ENCODE data around the gene HOXC12.

Gene HOXC12

DNA sequence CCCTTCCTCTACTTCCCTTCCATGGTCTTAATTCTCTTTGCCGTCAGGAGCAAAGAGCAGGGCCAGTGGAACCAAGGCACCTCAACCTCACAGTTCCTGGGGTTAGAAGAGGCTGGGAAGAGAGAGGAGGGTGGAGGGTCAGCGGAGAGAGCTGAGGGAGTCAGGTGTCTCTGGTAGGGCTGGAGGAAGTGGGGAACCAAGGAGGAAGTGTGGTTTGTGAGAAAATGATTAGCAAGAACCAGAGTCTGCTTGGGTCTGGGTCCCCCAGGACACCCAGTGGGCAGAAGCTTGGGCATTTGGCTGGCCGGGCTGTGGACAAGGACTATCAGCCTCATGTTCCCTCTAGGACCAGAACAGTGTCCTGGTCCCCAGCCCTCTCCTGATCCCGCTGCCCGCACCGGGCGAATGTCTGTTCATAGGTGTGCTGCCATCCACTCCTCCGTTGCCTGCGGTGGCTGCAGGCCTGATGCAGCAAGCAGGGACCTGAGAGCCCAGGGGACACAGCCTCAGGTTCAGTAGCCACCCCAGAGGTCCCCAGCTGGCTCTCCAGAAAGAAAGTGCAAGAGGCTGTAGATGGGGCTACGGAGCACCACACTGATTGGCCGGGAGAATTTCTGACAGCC lies 2.3 kb downstream of the HOXC12 start:
- DNase-seq, result no peak

DNA sequence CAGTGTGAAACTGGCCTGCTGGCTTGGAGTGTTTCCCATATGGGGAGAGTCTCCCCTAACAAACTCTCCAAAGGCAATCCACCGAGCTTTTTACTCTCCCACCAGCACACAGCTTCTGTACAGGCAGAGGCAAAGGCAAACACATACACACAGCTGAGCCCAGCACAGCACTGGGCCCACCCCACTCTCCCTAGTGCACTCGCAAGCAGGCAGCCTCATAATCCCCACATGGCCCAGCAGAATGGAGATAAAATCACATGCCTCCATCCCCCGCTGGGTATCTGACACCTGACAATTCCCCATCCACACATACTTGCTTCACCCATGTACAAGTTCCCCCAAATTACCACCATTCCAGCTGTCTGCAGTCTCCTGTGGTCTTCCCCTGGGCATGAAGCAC lies 3.4 kb downstream of the HOXC12 start:
- no peak for DNase-seq

DNA sequence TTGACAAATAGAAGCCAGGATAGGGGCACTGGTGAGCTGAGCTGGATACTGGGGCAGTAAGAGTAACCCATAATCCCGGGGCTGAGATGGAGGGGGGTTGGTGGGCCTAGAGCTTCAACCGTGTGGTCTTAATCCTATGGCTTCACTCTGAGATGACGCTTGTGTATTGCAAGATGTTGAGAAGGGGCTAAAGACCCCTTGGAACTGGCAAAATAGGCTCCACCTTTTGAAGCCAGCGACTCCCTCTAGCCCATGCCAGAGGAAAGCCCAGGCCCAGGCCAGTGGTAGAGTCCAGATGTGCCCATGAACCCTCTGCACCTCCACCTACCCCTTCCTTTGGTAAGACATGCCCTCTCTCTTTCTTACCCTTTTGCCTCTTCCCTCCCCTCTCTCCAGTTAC lies 4.6 kb downstream of the HOXC12 start:
- DNase-seq, result no peak

DNA sequence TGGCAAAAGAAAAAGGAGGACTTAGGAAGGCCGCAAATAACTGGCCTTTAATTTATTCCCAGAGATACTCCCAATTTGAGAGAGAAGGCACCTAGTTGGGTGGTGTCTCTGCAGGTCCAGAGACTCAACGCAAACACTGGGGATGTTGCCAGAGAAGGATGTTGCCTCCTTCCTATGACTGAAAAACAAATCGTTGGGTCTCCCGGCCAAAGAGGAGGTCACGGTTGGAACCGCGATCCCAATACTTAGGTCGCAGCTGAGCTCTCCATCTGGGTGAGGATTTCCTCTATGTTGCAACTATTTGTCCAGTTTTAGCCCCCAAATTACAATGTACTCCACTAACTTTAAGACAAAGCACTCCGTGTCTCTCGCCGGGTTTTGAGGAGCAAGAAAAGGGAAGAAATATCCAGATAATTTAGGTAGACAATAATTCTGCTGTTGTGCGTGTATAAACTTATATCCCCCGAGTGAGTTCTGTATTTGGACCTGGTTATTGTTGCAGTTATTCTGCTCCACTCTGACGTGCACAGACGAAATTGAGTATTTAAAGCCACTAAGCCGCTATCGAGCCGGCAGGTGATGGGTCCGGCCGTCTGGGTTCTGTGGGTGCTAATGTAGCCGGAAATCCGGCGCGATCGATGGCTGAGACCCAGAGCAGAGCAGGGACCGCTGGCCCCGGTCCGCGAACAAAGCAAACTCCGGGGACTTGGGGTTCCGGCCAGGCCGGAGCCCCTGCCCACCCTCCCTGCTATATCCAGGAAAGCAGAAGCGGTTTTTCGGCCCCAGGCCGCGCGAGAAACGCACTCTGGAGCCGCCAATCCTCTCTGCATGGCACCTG lies 5.7 kb downstream of the HOXC12 start:
- DNase-seq, result no peak

DNA sequence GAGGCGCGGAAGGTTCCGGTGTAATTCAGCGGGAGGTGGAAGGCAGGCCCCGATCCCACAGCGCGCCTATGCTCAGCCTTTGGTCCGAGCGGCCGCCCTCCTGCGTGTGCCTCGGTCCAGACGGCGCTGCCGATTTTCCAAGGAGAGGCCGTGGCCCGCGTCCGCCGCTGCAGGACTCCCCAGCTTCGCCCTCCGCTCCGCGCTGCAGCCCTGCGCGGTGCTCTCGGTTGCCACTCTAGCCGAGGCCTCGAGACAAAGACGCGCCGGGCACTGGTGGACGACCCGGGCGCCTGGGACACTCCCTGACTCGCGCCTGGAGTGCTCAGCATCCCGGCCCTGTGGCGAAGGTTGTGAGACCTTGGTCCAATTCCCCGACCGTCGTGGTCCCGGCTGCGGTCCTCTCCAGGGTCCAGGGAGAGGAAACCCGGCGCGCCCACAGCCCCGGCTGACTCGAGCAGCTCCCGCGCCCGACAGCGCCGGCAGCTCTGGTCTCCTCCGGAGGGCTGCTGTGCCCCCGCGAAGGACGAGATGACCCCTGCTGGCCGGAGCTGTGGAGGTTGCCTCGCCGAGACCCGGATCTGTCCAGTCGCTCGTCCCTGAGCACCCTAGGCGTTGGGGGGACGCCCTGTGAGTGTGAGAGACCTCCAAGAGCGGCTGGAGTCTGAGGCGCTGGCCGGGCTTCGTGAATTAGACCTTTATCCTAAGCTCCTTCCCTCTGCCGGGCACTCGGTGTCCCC lies 6.5 kb downstream of the HOXC12 start:
- DNase-seq, result no peak

DNA sequence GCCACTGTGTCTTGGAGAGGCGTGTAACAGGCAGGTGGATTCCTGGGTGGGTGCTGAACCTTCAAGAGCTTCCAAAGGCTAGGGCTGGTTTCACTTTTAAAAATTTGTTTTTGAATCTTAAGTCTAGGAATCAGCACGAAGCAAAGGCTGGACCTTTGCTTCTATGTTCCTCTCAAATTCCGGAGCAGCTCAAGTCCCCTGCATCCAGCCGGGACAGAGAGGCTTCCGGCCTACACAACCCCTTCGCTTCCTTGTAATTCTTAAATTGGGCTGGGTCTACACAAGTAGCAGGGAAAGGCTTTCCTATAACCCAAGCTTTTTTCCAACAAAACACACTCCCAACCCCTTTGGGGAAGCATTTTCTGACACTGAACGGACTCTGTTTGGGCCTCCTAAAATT lies 8.3 kb downstream of the HOXC12 start:
- DNase-seq, result no peak

DNA sequence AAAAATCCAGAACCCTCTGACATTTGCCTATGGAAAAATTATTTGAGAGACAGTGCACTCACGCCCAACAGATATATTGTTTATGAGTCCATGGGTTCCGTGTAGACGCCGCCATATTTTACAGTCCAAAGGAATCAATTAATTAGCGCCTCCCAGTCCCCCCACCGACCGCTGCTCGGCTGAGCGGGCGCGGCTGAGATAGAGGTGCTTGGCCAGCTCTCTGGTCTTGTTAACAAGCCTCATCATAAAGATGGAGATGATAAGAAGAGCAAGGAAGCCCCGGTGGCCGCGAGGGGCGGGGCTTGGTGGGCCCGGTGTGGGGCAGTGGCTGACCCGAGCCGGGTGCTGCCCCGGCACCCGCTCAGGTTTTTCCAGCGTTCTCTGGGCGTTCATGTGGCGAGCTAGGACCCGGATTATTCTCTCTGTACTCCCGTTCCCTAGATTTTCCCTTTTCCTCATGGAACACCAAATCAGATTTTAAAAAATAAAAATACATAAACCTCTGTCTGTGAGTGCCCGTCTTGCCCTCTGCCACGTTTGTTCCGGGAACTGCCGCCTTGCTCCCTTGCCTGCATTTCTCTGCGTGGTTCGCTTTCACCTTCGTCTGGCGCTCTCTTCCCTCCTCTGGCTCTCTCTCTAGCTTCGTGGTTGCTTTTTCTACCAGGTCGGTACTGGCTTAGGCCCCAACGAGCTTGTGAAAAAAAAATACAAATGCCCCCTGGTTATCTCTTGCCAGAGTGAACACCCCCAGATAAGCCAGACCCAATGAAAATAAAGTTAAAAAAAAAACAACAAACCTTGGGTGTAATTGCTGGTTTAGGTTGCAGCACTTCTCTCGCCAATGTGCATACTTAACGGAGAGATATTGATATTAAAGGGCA lies 9.0 kb downstream of the HOXC12 start:
- no peak for DNase-seq

DNA sequence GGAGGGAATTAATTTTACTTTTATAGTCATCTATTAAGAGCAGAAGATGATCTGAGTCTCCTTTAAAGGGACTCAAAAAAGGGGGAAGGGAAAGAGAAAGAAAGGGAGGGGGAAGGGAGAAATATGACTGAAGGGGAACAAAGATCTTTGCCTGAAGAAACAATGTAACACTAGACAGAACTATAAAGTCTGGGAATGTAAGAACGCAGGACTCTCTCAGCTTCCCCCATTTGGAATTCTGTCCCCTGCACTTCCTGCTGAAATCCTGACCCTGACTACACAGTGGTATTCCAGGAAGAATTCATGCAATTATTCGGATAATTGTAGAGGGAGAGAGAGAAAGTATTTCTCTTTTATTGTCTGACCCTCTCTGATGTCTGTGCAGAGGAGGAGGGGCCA lies 9.6 kb downstream of the HOXC12 start:
- no peak for DNase-seq

DNA sequence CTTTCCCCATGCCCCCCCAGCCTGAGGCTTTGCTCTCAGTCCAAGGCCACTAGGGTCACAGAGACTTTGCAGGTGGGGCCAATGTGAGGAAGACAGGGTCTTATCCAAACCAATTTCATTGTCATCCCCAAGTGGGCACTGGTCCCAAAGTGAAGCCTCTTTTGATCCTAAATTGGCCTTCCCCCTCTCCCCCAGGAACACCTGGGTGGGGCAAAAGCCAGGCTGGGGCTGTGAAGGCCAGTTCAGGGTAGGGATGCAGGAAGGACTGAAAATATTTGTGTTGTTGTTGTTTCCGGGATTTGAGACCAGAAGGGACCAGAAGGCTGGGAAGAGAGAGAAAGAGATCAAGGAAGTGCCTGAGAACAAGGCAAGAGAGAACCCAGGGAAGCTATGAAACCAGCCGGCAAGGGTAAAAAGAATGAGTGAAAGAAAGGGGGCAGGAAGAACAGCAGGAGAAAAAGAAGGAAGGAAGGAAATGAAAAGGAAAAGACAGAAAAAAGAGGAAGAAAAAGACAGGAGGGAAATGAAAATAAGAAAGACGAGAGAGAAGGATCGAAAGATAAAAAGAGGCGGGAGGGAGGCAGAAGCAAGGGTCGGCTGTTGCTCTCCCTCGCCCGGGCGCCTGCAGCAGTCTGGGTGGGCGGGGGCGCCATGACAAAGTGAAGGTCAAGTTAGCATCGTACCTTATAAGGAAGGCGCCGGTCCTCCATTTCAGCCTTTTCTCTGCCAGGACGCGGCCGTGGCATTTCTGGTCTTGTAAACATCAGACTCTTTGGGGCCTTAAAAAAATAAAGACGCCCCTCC lies 10.8 kb downstream of the HOXC12 start:
- no peak for DNase-seq

DNA sequence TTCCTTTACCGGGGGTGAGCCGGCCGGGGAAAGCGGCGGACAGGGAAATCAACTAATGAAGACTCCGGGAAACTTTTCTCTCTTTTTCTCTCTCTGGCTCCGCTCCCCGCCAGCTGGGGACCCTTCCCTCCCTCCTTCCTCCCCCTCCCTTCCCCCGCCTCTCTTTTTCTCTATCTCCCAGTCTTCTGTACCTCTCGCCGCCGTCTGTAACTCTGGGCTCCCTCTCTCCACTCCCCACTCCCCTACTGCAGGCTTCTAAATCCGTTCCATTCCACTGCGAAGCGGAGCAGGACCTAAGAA lies 11.3 kb downstream of the HOXC12 start:
- no peak for DNase-seq

DNA sequence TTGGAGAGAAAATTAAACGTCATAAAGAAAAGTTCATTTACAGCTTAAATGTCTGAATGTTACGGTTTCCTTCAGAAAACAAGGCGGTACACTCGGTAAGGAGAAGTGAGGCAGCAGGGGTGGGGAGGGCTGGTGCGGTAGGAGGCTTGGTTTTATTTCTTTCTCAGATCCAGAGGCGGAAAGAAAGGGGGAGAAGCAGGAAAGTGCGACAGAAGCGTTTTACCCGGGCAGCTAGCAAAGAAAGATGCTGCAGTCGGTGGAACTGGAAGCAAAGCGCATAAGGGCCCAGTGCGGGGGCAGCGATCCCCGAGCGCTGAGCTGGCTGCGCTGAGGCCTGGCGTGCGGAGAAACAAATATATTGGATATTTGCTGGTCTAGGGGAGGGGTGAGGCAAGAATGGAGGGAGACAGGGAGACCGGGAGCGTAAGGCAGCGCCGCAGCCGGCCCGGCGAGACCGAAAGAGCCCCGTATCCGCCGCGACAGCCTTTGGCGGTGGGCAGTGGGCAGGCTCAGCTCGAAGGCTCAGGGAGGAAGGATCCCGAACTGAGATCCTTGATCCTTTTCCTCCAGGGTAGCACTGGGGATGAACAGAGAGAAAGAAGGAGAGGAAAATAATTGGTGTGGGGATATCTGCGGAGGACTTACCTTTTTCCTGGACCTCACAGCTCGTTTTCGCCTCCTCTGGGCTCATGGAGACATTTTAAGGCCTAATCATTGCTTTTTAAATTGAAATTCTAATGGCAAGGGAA lies 11.9 kb downstream of the HOXC12 start:
- DNase-seq, result no peak

DNA sequence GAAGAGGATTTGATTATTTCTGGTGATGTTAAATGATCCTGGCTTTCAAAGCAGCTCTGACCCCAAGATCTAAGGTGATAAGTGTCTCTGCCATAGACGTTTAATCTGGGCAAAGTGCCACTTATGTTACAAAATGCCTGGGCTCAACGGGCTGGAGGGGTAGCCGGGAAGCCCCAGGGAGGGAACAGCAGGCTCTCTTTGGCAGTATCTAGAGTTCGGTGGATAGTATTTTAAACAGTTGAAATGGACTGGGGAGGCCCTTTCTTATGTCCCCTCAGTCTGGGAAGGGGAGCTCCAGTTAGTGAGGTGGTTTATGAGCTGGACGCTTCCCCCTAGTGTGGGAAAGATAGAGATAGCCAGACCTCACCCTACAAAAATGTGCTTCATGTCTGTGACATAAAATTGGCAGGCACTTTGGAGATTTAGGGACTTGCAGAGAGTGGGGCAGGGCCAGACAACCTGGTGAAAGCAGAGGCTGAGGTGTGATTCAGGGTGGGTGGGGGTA lies 12.8 kb downstream of the HOXC12 start:
- no peak for DNase-seq

DNA sequence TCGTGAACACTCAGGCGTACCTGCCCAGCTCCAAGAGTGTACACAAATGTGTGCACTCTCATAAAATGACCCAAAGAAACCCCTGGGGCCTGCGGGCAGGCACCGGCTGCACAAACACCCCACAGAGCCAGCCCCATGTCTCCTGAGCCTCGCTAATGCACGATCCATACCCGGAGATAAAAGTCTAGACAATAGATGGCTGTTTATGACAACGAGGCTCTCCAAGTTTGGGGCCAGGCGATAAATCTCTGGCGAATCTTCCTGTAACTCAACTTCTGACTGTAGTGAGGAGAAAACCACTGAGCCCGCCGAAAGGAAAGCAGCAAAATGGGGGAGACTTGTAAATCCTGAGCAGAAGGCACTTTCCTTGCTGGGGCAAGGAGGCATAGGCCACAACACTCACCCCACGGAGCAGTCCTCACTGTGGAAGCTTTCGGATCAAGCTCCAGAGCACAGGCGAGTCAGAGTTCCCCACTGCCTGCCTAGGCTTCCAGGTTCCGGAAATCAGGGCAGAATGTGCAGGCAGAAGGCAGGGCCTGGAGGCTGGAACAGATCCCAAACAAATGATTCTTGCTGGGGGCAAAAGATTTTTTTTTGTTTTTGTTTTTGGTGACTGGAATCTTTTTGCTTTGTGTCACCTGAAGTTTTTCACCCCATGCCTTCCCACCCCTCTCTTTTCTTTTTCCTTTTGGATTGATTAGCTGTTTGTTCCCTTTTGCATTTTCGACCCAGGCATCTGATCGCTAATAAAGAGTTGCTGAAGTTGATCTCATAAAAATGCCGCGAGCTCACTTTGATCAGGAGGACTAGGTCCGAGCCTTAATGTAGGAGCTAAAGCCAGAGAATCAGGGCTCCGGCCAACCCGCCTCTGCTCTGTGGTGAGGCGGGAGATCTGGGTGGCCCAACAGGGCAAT lies 13.8 kb downstream of the HOXC12 start:
- no peak for DNase-seq

DNA sequence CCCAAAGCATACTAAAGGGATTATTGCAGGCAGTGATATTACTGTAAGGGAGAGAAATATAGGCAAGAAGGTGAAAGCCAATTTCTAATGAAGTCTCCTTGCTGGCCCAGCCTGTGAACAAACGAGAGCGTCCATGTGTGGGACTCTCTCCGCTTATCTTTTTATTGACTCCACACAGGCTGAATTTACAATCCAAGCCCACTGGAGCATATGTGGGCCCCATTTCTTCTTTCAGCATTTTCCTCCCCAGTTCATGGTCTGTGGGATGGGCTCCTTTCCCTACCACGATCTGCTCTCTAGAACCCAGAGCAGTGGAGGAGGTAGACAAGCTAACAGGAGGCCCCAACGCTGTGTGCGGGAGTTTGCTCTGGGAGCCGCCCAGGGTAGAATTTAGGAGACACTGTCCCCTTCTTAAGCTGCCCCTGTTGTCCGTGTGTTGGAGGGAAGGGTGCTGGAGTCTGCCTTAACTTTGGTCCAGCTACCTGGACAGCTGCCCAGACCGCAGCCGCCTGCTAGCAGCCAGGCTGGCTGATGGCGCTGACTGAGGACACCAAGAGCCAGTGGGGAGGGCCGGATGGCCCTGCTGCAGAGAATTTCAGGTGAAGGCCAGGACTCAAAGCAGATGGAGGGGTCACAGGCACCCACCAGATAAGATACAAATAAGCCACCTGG lies 15.0 kb downstream of the HOXC12 start:
- no peak for DNase-seq

DNA sequence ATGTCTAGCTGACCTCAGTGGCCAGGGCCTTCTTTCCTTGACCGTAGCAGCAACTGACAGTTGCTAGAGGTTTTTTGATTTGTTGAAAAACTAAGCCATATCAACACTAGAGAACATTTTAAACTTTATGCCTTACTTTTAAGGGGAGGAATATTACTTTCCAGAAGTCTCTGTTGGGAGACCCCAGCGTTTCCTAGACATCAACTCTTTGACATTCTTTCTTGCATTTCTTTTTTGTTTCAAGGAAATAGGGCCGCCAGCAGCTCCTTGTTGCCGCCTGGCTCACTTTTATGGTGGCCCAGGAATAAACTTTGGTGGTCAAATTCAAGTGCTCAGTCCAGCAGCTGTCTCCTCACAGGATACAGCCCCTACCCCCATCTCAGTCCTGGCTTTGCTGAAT lies 15.7 kb downstream of the HOXC12 start:
- no peak for DNase-seq

DNA sequence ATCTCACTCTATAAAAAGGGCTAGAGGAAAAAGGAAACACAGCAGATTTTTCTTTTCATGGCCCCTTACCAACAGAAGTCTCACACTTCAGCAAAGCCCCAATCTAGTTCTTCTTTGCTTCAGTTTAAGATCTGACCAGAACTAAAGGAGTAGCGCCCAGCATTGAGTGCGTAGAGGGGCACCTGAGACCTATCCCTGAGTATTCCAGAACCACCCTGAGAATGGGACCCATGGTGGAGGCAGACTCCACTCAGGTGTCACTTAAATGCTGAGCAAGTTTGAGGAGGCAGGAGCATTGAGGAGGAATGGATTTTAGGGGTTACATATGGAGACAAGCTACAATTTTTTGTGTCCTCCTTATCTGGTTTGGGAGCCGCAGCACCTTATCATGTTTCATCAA lies 16.4 kb downstream of the HOXC12 start:
- DNase-seq, result no peak

DNA sequence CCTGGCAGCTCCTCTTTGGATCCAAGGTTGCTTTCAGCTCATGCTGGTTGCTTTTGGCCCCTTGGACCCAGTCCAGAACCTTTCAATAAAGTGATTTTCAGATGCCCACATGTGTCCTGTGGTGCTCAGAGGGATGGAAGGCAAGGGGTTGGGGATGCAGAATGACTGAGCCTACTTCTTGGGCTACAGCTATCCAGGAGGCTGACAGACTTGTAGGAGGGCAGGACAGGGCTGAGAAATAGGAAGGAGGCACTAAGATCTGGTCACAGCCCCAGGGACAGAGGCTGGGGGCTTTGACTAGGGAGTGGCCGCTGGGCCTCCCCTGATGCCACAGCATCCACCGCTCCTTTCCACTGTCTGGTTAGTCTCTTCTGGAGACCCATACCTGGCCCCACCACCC lies 17.0 kb downstream of the HOXC12 start:
- no peak for DNase-seq

DNA sequence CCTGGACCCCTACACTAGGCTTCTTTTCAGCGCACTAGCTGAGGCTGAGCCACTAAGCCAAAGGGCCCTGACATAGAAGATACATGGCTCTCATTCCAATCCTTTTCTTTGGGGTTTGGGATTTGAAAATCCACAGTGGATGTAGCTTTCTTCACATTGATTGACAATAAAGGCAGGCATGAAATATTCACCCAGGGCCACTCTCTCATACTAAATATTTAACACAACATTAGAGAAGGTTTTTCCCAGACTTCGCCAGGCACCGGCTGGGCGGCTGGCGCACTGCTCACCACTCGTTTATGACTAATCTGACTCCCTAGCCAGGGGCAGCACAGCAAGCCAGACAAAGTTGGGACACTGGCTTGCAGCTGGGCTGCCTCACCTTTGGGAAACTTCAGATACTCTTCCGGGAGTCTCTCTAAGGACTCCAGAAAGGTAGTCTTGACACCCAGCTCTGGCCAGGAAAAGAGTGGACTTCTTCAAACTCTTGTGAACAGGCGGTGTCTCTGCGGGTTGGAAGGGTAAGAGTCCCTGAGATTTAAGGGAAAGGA lies 17.5 kb downstream of the HOXC12 start:
- no peak for DNase-seq

DNA sequence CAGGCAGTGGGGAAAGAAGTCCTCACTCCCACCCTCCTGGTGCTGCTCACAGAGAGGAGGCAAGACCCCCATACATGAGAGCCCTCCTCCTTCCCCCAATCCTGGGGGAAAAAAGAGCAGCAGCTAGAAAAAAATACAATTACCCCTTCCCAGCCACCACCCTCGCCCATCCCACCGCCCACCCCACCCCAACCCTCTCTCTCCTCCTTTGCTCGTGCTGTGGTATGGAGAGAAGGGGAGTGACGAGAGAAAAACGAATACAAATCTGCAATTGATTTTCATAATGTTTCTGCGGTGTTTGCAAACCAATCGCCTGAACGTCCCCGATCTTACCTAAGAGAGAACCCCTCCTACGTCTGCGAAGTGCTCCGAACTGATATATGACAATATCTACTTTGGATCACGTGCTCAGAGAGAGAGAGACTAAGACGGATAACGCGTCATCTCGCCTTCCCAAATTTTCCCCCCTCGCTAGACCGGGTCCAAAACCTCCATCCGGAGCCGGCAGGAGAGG lies 18.1 kb downstream of the HOXC12 start, which contains the start of gene HOXC11:
TSS of gene HOXC11 (plus strand) at position 405 of the 514 bp plus-strand sequence. CDS start 116 bp downstream, outside the sequence.
- DNase-seq, result no peak

Measured in fibroblast of skin of right biceps (primary cell).